ENCODE results near the gene FOLH1.
"Not testable (repeated sequence)": the region's sequence is repeated elsewhere in the genome, so short reads cannot be mapped to it uniquely, and the experiment has no call there.

The FOLH1 gene

DNA sequence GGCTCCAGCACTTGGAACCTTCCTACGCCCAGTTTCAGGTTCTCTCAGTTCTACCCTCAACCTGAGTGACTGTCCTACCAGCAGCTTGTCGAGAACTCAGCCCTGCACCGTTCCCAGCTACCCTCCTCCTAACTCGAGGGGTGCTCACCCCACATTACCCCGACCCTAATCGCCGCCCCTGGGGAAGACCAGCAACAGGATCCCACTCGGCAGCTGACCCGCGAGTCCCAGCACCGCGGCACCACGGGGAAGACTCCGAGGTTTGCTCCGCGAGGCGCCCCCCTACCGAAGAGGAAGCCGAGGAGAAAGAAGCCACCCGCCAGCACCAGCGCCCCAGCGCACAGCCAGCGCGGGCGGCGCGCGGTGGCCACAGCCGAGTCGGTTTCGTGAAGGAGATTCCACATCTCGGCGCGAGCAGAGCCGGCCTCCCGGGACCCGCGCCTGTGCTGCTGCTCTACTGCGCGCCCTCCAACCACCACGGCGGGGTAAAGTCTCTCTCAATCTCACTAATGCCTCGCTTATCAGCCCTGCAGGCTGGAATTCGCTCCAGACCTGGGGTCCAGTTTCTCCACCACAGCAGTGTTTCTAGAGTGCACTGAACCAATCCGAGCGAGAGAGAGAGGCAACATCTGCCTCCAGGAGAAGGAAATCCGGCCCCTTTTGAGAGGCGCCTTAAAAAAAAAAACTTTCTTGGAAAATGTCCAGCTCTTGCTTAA, at the start of gene FOLH1:
TSS of gene FOLH1 (minus strand) at position 597 of the 716 bp plus-strand sequence. CDS start at position 404, 193 bp downstream.
- FAIRE-seq (no peak), DNase-seq (ENCODE audit: insufficient read length, low spot score) (no peak)

DNA sequence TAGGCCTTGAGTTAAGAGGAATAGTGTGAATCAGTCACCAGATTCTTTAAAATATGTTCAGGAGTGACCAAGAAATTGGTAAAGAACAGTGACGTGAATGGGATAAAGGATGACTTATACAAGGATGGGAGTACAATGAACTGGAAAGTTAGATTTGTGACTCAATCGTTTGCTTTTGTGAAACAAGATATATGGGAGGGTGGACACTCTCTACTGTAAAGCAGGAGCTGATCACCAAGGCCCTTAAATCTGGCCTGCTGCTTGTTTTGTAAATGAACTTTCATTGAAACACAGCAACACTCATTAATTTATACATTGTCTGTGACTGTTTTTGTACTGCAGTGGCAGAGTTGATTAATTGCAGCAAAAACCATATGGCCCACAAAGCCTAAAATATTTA, 46.7 kb upstream of the FOLH1 start:
- DNase-seq (ENCODE audit: insufficient read length, low spot score); FAIRE-seq: not testable (repeated sequence)

GRCh38 chr11:49251212-49251611, 42.8 kb upstream of the FOLH1 start:
- not testable (repeated sequence) for FAIRE-seq; DNase-seq (ENCODE audit: insufficient read length, low spot score)

- not testable (repeated sequence) for FAIRE-seq; DNase-seq (ENCODE audit: insufficient read length, low spot score)
Observed at GRCh38 chr11:49250398-49251115, 42.2 kb upstream of the FOLH1 start.

DNA sequence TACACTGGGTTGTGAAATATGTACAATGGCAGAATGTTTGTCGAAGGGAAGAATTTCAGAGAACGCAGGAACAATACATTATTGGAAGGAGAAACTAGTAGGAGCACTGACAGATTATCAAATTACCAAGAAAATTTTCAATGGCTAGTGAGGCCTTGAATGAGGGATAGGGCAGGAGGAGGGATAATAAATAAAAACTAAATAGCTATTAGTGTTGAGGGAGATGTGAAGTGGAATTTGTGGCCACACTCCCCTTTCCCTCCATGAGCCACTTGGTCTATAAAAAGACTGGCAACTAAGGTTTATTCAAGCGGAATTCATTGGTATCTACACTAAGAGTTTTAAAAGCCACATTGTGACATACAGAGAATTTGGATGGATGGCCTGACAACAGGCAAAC, 41.0 kb upstream of the FOLH1 start:
- FAIRE-seq; DNase-seq (ENCODE audit: insufficient read length, low spot score): not testable (repeated sequence)

DNA sequence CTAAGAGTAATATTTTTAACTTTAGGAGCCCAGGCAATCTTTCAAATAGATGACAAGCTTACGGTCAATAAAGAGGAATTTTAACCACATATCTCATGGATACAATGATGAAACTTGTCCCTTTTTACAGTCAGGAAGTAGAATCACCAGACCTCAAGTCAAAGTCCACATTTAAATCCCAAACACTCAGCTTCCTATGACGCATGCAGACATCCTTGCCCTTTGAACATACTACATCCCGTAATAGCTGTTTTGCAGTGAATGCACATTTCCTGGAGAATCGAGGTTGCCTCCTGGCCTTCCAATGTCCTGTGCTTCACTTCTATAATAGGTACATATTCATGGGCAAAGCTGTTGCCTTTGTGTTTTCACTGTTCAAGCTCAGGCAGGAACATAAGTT, 25.3 kb upstream of the FOLH1 start:
- not testable (repeated sequence) for DNase-seq (ENCODE audit: insufficient read length, low spot score)
- peak; percentile 77 for FAIRE-seq

- DNase-seq (ENCODE audit: insufficient read length, low spot score); FAIRE-seq: not testable (repeated sequence)
Observed at GRCh38 chr11:49233019-49233418, 24.6 kb upstream of the FOLH1 start.

- not testable (repeated sequence) for DNase-seq (ENCODE audit: insufficient read length, low spot score); FAIRE-seq
Observed at GRCh38 chr11:49231725-49232124, 23.3 kb upstream of the FOLH1 start.

GRCh38 chr11:49230534-49230933, 22.1 kb upstream of the FOLH1 start:
- FAIRE-seq = not testable (repeated sequence)

GRCh38 chr11:49230001-49230400, 21.6 kb upstream of the FOLH1 start:
- FAIRE-seq; DNase-seq (ENCODE audit: insufficient read length, low spot score): not testable (repeated sequence)

More at GRCh38 chr11:49230534-49230933, 22.1 kb upstream of the FOLH1 start:
- DNase-seq (ENCODE audit: insufficient read length, low spot score) = not testable (repeated sequence)

GRCh38 chr11:49229136-49229535, 20.7 kb upstream of the FOLH1 start:
- not testable (repeated sequence) for FAIRE-seq; DNase-seq (ENCODE audit: insufficient read length, low spot score)

GRCh38 chr11:49225255-49225785, 16.9 kb upstream of the FOLH1 start:
- not testable (repeated sequence) for DNase-seq (ENCODE audit: insufficient read length, low spot score); FAIRE-seq

GRCh38 chr11:49221112-49221511, 12.7 kb upstream of the FOLH1 start:
- FAIRE-seq = no peak
- no peak for DNase-seq (ENCODE audit: insufficient read length, low spot score)

GRCh38 chr11:49213026-49213560, 4.7 kb upstream of the FOLH1 start:
- FAIRE-seq (no peak), DNase-seq (ENCODE audit: insufficient read length, low spot score) (no peak)

DNA sequence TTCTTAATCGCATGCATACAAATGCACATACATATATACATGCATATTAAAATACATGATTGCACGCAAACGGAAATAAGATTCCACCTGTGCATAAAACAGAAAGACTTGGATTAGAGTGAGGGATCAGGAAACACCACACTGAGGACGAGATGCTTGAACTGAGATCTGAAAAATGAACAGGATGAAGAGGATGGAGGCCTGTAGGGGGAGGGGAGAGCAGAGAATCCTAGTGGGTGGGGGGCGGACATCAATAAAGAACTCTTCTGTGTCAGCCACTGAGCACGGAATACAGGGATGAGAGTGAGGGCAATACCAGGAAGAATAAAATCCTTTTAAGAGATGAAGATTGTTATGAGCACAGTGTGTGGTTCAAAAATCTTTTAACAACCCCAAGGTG, 1.4 kb downstream of the FOLH1 start:
- DNase-seq (ENCODE audit: insufficient read length, low spot score) = not testable (repeated sequence)

GRCh38 chr11:49202287-49202976, 6.0 kb downstream of the FOLH1 start:
- DNase-seq (ENCODE audit: insufficient read length, low spot score) (no peak), FAIRE-seq (no peak)

More for the DNA sequence above, 1.4 kb downstream of the FOLH1 start:
- peak; percentile 49 for FAIRE-seq

- FAIRE-seq = peak; percentile 54
Observed at GRCh38 chr11:49196775-49197174, 11.6 kb downstream of the FOLH1 start.

DNA sequence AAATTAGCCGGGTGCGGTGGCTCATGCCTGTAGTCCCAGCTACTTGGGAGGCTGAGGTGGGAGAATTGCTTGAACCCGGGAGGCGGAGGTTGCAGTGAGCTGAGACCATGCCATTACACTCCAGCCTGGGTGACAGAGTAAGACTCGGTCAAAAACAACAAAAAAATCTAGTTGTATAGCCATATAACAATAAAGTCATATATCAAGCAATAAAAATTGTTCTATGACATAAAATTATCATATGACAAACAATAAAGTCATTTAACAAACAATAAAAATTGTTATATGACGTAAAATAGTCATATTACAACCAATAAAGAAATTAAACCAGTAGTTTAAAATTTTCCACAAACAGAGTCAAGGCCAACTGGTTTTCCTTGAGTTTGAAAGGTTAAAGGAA, 12.4 kb downstream of the FOLH1 start:
- not testable (repeated sequence) for DNase-seq (ENCODE audit: insufficient read length, low spot score); FAIRE-seq

More at GRCh38 chr11:49196775-49197174, 11.6 kb downstream of the FOLH1 start:
- DNase-seq (ENCODE audit: insufficient read length, low spot score) = not testable (repeated sequence)

GRCh38 chr11:49190287-49190686, 18.1 kb downstream of the FOLH1 start:
- DNase-seq (ENCODE audit: insufficient read length, low spot score) = not testable (repeated sequence)

GRCh38 chr11:49186225-49186624, 22.2 kb downstream of the FOLH1 start:
- not testable (repeated sequence) for FAIRE-seq; DNase-seq (ENCODE audit: insufficient read length, low spot score)

More at GRCh38 chr11:49190287-49190686, 18.1 kb downstream of the FOLH1 start:
- not testable (repeated sequence) for FAIRE-seq
